Activated CD8-positive, alpha-beta memory T cell treated with anti-CD3 and anti-CD28 coated beads, Interleukin-2, amount 10 ng/mL, durations not matched to agents 7 days and 5 days (primary cell): ENCODE results near the gene LIMCH1. TPM values are rescaled to one million over a fixed set of nuclear protein-coding genes. Genes with fewer than 3 reads are reported as not detected.
A peak's percentile ranks its signal among the peaks of the same experiment; 100 is the strongest.

Source experiments
- ATAC-seq: fragments of 150-1000 bp; cut with Tn5 transposase; one replicate; pipeline ENCODE4 v1.10.0; 2021; ENCODE audit warnings: moderate library complexity
- CTCF ChIA-PET: fragments of 350-600 bp; sonication (Branson Sonifier 250); formaldehyde crosslinking; loops from one replicate; lab custom pipeline; 2021; ENCODE audit warnings: antibody characterized with exemption; lab: Charles Lee
- DNase-seq: peaks from one replicate; pipeline ENCODE4 v3.0.0-alpha.2; 2020
- H3K27ac Mint-ChIP-seq: one replicate; pipeline ENCODE4 v1.8.0; 2021; ENCODE audit warnings: mild to moderate bottlenecking, mixed read lengths
- H3K27me3 Mint-ChIP-seq: one replicate; pipeline ENCODE4 v1.8.0; 2021; ENCODE audit warnings: mixed read lengths
- H3K36me3 Mint-ChIP-seq: one replicate; pipeline ENCODE4 v1.8.0; 2021; ENCODE audit warnings: mild to moderate bottlenecking, mixed read lengths
- H3K4me1 Mint-ChIP-seq: one replicate; pipeline ENCODE4 v1.8.0; 2021; ENCODE audit warnings: mixed read lengths
- H3K4me3 Mint-ChIP-seq: one replicate; pipeline ENCODE4 v1.8.0; 2021; ENCODE audit warnings: mild to moderate bottlenecking, moderate library complexity, mixed read lengths
- H3K9me3 Mint-ChIP-seq: one replicate; pipeline ENCODE4 v1.8.0; 2022; ENCODE audit warnings: low read depth, mixed read lengths
- total RNA-seq, 2 experiments: library from RNA; stranded (reverse); gene quantifications; one replicate each; pipeline ENCODE4 v1.2.3, GENCODE V29; 2021

LIMCH1 gene
- total RNA-seq, 2 experiments from 2014 or later, result not detected

DNA sequence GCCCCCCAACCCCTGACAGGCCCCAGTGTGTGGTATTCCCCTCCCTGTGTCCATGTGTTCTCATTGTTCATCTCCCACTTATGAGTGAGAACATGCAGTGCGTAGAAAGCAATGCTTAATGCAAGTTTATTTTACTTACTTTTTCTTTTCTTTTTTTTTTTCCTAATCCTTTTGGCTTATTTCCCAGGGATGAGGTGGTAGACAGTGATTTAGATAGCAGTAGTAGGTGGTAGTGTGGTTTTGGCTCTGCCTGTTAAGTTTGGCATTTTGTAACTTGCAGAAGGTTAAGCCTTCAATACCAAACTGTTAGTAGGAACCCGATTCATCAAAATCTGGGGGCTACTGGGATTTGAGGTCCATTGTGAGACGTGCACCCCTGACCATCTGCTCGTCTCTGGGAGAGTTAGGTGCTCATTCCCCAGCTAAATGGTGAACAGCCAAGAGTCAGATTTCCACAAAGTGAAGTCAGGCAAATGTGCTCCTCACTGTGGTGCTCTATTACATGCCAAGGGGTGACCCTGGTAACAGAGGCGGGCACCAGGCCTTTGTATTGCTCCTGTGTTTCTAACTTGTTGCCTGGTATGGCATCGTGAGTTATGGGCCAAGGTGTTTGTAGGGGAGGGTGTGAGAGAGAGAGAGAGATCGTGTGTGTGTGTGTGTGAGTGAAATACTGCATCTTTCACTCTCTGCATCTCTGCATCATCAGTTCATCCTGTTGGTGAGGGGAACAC, 140.3 kb downstream of the LIMCH1 start:
- no peak overlapping the region for H3K27ac Mint-ChIP-seq
- CTCF ChIA-PET, result no interaction called here
- no peak for ATAC-seq
- no peaks in the 10 kb centered on the region for H3K4me1 Mint-ChIP-seq
- no peaks in the 10 kb centered on the region for H3K9me3 Mint-ChIP-seq
- no peaks in the 10 kb centered on the region for H3K36me3 Mint-ChIP-seq
- no peaks in the 10 kb centered on the region for H3K27me3 Mint-ChIP-seq
- no peak for DNase-seq
- H3K4me3 Mint-ChIP-seq, result no peak overlapping the region

GRCh38 chr4:41678951-41679350, 141.0 kb downstream of the LIMCH1 start:
- Mint-ChIP-seq H3K9me3 (no peaks in the 10 kb centered on the region), H3K36me3 (no peaks in the 10 kb centered on the region), H3K4me1 (no peaks in the 10 kb centered on the region), H3K27me3 (no peaks in the 10 kb centered on the region), H3K27ac (no peak overlapping the region), H3K4me3 (no peak overlapping the region)
- CTCF ChIA-PET, result no interaction called here
- ATAC-seq (no peak), DNase-seq (no peak)

DNA sequence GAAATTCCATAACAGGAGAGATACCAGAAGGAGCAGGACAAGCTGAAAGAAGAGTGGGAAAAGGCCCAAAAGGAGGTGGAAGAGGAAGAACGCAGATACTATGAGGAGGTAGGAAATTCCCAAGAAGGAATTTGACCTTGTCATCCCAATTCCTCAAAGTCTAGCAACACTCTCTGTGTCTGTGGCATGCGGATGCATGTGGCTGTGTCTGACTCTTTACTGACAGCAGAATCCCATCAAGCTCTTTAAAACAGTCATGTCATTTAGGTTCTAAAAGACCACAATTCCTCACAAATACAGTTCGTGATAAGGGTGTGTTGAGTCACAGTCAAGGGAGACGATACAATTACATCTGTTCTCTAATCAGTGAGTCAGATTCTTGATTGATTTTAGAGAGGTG, 142.0 kb downstream of the LIMCH1 start:
- no peak for DNase-seq
- CTCF ChIA-PET, result no interaction called here
- no peaks in the 10 kb centered on the region for H3K36me3 Mint-ChIP-seq
- H3K4me1 Mint-ChIP-seq, result no peaks in the 10 kb centered on the region
- H3K27ac Mint-ChIP-seq, result no peak overlapping the region
- H3K4me3 Mint-ChIP-seq, result no peak overlapping the region
- no peak for ATAC-seq
- no peaks in the 10 kb centered on the region for H3K27me3 Mint-ChIP-seq
- H3K9me3 Mint-ChIP-seq, result no peaks in the 10 kb centered on the region

DNA sequence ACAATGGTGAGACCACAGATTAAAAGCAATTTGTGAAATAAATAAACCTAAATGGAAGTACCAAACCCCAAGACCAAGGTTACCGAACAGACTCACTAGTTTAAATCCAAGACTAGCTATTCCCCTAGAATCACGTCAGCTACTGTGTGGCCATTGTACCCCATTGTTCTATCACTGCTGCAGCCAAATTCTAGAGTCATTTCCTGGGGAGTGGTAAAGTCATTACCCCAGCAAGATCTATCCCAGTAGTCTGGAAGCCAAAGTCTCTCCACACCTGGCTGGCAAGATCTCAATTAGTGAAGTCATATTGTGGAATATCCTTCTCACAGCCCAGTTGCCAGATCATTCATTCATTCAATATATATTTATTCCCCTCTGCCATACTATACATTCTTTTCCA, 143.1 kb downstream of the LIMCH1 start:
- Mint-ChIP-seq H3K27ac (no peak overlapping the region), H3K27me3 (peaks cover 5% of the 10 kb centered on the region), H3K9me3 (no peaks in the 10 kb centered on the region), H3K4me1 (no peaks in the 10 kb centered on the region), H3K36me3 (no peaks in the 10 kb centered on the region), H3K4me3 (no peak overlapping the region)
- ATAC-seq (no peak), DNase-seq (no peak)
- CTCF ChIA-PET, result no interaction called here

DNA sequence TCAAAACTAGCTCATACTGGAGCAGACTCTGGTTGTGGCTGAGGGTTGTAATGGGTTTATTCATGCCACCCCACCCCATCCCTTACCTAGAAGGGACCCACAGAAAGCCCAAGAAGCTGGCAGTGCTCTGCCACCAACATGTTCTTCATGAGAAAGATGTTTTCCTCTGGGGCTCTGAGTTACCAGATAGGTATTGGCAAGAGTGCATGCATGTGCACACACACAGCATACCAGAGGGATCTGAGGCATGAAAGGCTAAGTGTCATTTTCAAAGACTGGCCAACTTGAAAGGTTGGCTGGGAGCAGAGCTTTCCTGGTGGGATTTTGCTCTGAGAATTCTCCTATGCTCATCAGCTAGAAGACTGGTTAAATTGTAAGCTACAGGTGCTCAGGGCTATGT, 145.4 kb downstream of the LIMCH1 start:
- no peak overlapping the region for H3K4me3 Mint-ChIP-seq

DNA sequence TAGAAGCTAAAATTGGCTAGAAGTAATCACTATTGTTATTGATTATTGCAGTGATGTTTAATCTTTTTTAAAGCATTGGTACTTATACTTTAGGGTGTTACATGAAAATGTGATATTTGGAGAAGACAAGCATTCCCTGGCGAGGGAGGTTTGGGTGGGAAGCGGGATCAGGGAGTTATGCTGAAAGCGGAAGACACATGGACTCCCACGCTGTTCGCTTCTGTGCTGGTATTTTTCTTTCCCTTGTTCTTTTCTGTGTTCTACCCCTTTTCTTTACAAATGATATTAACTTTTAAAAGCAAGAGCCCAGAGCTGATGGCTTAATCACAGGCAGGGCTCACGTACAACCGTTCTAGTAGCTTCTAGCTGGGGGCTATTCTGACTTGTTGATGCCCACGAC, 148.9 kb downstream of the LIMCH1 start:
- ATAC-seq, result no peak
- CTCF ChIA-PET, result no interaction called here
- DNase-seq, result no peak
- Mint-ChIP-seq H3K27ac (no peak overlapping the region), H3K4me1 (no peaks in the 10 kb centered on the region), H3K9me3 (no peaks in the 10 kb centered on the region), H3K36me3 (no peaks in the 10 kb centered on the region), H3K27me3 (peaks cover 13% of the 10 kb centered on the region), H3K4me3 (no peak overlapping the region)

More for the DNA sequence above, 145.4 kb downstream of the LIMCH1 start:
- Mint-ChIP-seq H3K36me3 (no peaks in the 10 kb centered on the region), H3K27me3 (peaks cover 11% of the 10 kb centered on the region), H3K4me1 (no peaks in the 10 kb centered on the region), H3K9me3 (no peaks in the 10 kb centered on the region), H3K27ac (no peak overlapping the region)
- ATAC-seq (no peak), DNase-seq (no peak)
- CTCF ChIA-PET, result no interaction called here

GRCh38 chr4:41687971-41688370, 150.0 kb downstream of the LIMCH1 start:
- H3K4me1 Mint-ChIP-seq, result peaks cover under 1% of the 10 kb centered on the region
- no peak for ATAC-seq
- H3K4me3 Mint-ChIP-seq, result no peak overlapping the region

DNA sequence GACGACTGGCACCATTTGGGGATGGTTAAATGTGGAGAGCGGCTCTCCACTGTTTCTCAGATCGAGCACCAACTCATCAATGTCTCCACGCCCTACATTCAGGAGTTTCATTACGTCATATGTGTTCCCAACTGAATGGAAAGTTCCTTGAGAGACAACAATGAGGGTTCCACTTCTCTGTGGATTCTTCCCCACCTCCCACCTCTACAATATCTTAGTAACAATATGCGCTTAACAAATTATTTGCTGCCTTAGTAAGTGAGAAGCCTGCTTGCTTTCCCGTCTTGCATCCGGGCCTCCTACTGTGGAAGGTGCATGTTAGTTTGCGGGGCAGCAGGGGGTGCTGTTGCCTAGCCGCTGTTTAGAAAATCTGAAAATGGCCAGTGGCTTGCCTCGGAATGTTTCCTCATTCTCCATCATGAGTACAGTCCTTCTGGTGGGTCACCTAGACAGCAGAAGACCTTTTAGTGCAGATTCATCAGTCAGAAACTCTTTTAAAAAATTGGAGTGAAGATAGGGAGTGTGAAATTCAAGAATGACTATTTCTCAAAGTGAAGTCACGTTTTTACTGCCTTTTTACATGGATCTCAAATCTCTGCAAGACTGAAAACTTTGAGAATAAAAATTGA, 154.9 kb downstream of the LIMCH1 start:
- DNase-seq (peak; percentile 50), ATAC-seq (no peak)
- peaks cover 1% of the 10 kb centered on the region for H3K4me1 Mint-ChIP-seq
- H3K4me3 Mint-ChIP-seq, result no peak overlapping the region
- peaks cover 4% of the 10 kb centered on the region for H3K27me3 Mint-ChIP-seq
- H3K9me3 Mint-ChIP-seq, result no peaks in the 10 kb centered on the region
- H3K27ac Mint-ChIP-seq, result no peak overlapping the region
- H3K36me3 Mint-ChIP-seq, result no peaks in the 10 kb centered on the region
- CTCF ChIA-PET, result interaction anchor here (1.0 to 2.1 kb wide), 5 partner anchors 12 to 195 kb away, joined by 3 to 6 read pairs (median 3); no protein-coding TSS in a partner anchor

More at GRCh38 chr4:41687971-41688370, 150.0 kb downstream of the LIMCH1 start:
- Mint-ChIP-seq H3K27me3 (peaks cover 13% of the 10 kb centered on the region), H3K9me3 (no peaks in the 10 kb centered on the region), H3K27ac (no peak overlapping the region), H3K36me3 (no peaks in the 10 kb centered on the region)
- CTCF ChIA-PET, result no interaction called here
- DNase-seq, result no peak

GRCh38 chr4:41693629-41694028, 155.7 kb downstream of the LIMCH1 start:
- H3K36me3 Mint-ChIP-seq, result no peaks in the 10 kb centered on the region
- H3K4me3 Mint-ChIP-seq, result no peak overlapping the region
- DNase-seq (no peak), ATAC-seq (no peak)
- CTCF ChIA-PET, result interaction anchor here (1.0 to 2.1 kb wide), 3 partner anchors 11 to 195 kb away, joined by 3 to 6 read pairs (median 4); no protein-coding TSS in a partner anchor
- H3K27ac Mint-ChIP-seq, result no peak overlapping the region
- peaks cover 2% of the 10 kb centered on the region for H3K27me3 Mint-ChIP-seq
- no peaks in the 10 kb centered on the region for H3K9me3 Mint-ChIP-seq
- peaks cover 1% of the 10 kb centered on the region for H3K4me1 Mint-ChIP-seq

- H3K27ac Mint-ChIP-seq, result no peak overlapping the region
- peaks cover 1% of the 10 kb centered on the region for H3K4me1 Mint-ChIP-seq
- CTCF ChIA-PET, result no interaction called here
- H3K4me3 Mint-ChIP-seq, result no peak overlapping the region
- no peaks in the 10 kb centered on the region for H3K9me3 Mint-ChIP-seq
- H3K36me3 Mint-ChIP-seq, result no peaks in the 10 kb centered on the region
- DNase-seq (no peak), ATAC-seq (no peak)
- peaks cover 2% of the 10 kb centered on the region for H3K27me3 Mint-ChIP-seq
These were observed 158.2 kb downstream of the LIMCH1 start for GRCh38 chr4:41696131-41696530.

DNA sequence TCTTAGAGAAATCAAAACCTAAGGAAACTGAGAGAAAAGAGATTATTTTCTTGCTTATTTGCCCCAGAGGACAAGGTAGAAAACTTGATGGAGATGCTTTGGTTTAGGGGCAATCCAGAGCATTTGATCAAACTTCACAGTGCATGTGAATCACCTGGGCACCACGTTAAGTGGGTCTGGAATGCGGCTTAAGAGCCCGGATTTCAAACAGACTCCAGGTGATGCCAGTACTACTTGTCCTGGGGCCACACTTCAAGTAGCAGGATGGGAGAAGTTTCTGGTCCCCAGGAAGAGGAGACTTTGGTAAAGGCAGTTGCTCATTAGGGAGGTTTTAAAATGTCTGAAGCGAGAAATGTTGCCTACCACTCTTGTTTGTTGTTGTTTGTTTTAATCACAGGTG, 158.8 kb downstream of the LIMCH1 start:
- Mint-ChIP-seq H3K36me3 (no peaks in the 10 kb centered on the region), H3K4me1 (peaks cover 1% of the 10 kb centered on the region), H3K27ac (no peak overlapping the region), H3K9me3 (no peaks in the 10 kb centered on the region), H3K4me3 (no peak overlapping the region), H3K27me3 (peaks cover 4% of the 10 kb centered on the region)
- ATAC-seq (no peak), DNase-seq (no peak)
- CTCF ChIA-PET, result interaction anchor here (0.6 kb wide), 1 partner anchor 191 kb away, joined by 3 read pairs; no protein-coding TSS in a partner anchor

DNA sequence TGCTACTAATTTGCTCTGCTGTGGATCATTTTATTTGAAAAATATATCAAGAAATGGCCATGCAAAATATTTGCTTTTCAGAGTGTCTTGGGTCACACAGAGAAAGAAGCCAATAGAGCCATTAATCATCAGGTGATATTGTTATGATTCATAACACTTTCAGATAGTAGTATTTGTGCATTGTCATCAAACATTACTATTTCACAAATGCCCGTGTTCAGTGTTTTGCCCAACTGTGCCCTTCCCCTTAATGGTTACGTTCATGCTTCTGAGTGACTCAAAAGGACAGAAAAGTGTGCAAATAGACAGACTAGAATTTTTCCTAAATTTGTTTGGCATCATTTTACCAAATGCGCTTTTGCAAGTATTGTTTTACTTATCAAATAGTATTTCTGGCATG, 164.0 kb downstream of the LIMCH1 start:
- H3K36me3 Mint-ChIP-seq, result no peaks in the 10 kb centered on the region
- H3K4me1 Mint-ChIP-seq, result no peaks in the 10 kb centered on the region
- no peak overlapping the region for H3K27ac Mint-ChIP-seq
- no peaks in the 10 kb centered on the region for H3K9me3 Mint-ChIP-seq
- DNase-seq (no peak), ATAC-seq (no peak)
- peaks cover 17% of the 10 kb centered on the region for H3K27me3 Mint-ChIP-seq
- CTCF ChIA-PET, result no interaction called here
- H3K4me3 Mint-ChIP-seq, result no peak overlapping the region

GRCh38 chr4:41702770-41703169, 164.8 kb downstream of the LIMCH1 start:
- DNase-seq, result no peak
- CTCF ChIA-PET, result no interaction called here
- Mint-ChIP-seq H3K4me3 (no peak overlapping the region), H3K36me3 (no peaks in the 10 kb centered on the region), H3K9me3 (no peaks in the 10 kb centered on the region), H3K27me3 (peaks cover 15% of the 10 kb centered on the region), H3K4me1 (no peaks in the 10 kb centered on the region), H3K27ac (no peak overlapping the region)
- no peak for ATAC-seq

- H3K9me3 Mint-ChIP-seq, result no peaks in the 10 kb centered on the region
- no peaks in the 10 kb centered on the region for H3K4me1 Mint-ChIP-seq
- H3K27ac Mint-ChIP-seq, result no peak overlapping the region
- no peaks in the 10 kb centered on the region for H3K36me3 Mint-ChIP-seq
- H3K27me3 Mint-ChIP-seq, result peaks cover 14% of the 10 kb centered on the region
- no peak for ATAC-seq
- no peak for DNase-seq
- CTCF ChIA-PET, result no interaction called here
- no peak overlapping the region for H3K4me3 Mint-ChIP-seq
These were observed 165.8 kb downstream of the LIMCH1 start for GRCh38 chr4:41703785-41704184.
